HG03354 (cell line): ENCODE measurements around the gene DBF4B.

Source experiments
- ATAC-seq: cut with Tn5 transposase; IDR thresholded peaks from one replicate; pipeline ENCODE4 v1.9.1; 2021; ENCODE audit warnings: mild to moderate bottlenecking; ENCODE audit not compliant: unreplicated experiment, poor library complexity, severe bottlenecking

The DBF4B gene

DNA sequence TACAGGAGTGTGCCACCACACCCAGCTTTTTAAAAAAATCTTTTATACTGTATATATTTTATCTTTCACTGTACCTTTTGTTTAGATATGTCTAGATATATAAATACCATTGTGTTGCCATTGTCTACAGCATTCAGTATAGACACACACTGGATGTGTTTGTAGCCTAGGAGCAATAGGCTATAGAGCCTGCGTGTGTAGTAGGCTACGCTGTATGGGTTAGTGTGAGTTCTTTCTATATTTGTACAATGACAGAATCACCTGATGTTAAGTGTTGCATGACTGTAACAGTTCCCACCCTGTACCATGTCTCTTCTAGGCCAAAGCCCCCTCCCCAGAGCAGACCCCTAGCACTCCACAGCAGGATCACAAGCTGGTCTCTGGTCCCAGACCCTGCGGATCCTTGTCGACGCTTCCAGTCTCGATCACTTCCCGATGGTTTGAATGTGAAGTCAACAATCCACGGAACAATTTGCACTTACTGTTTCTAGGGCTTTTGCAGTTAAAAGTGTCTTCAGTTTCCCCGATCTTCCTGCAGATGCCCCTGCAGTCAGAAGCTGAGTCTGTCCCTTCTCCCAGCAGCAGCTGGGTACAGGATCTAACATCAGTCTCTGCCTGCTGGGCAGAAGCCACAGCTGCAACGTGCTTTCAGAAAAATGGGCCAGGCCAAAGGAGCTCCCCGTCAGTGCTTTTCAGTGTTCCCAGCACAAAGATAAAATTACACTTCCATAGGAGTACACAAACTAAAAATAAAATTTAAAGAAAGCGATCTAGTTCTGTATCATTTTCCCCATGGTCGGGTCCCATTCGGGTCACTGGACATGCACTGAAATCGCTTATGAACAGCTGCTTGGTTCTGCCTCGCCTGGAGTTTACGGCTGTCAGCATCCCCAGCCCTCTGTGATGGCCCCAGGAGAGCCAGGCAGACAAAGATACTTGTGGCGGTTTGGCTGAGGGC, 85.7 kb downstream of the DBF4B start:
- ATAC-seq, result no peak

DNA sequence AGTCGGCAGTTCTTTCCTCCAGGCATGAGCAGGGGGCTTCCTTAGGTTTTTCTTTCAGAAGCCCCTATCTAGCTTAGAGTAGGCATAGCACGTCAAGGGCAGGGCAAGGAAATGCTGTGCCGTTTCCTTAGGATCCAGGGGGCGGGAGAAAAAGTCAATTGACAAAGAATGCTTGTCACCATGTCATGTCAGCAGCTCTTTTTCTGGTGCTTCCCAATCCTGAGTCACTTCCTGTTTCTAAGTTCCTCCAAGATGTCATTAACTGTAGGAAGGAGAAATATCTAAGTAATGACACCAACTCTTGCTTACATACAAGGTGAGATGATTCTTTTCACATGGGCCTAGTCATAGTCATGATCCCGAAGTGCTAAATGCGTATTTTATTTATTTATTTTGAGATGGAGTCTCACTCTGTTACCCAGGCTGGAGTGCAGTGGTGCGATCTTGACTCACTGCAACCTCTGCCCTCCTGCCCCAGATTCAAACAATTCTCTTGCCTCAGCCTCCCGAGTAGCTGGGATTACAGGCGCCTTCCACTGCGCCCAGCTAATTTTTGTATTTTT, 86.5 kb downstream of the DBF4B start:
- ATAC-seq, result no peak

DNA sequence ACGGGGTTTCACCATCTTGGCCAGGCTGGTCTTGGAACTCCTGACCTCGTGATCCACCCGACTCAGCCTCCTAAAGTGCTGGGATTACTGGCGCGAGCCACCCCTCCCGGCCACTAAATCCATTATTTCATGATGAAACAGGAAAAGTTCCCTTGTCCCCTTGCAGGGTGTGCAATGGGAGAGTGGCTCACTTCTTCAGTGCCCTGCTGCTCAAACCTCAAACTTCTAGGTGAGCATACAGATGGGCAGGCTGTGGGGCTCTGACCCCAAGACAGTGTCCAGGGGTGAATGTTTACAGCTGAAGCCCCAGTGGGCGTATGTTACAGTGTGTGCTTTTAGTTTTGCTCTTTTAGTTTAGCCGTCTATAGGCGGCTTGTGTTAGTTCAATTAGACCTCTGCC, 87.0 kb downstream of the DBF4B start:
- ATAC-seq, result no peak

DNA sequence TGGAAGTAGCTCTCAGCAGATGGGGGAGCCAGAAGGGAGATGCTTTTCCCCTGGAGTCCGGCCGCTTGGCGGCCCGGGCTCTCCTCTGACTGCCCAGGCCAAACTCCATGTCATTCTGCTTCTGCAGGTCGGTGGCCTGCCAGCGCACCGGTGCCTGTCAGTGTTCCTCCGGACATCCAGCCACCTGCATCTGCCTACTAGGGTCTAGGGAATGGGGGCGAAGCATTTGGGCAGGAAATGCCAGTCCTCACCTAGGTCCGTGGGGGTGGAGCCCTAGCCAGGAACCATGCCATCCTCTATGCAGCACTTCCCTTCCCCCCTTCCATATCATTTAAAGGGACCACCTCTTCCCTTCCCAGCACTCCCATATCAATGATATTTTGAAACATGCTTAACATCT, 87.5 kb downstream of the DBF4B start:
- no peak for ATAC-seq

- no peak for ATAC-seq
Observed at GRCh38 chr17:44796731-44797130, 88.3 kb downstream of the DBF4B start.

DNA sequence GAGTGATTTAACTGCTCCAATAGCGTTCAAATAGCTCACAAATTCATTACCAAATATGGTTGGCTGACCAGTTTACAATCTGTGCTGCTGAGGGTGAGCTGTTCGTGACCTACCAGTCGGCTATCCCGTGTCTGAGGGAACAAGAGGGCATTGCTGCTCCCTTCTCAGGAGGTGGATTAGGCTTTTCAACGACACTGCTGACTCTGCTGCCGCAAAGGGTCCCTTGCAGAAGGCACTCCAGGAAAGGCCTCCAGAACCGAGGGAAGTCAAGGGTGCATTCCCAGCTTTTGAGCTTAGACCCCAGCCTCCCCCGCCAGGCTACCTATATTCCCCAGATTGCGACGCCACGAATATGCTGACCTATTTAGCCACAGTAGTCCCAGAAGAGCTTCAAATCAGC, 89.3 kb downstream of the DBF4B start:
- ATAC-seq, result no peak

GRCh38 chr17:44798356-44798755, 89.9 kb downstream of the DBF4B start:
- no peak for ATAC-seq
